ENCODE data around the gene ZBTB7A. TPM values are rescaled to one million over a fixed set of nuclear protein-coding genes. Genes with fewer than 3 reads are reported as not detected.

Gene ZBTB7A
- total and polyA plus RNA-seq, 8 donors: 7.1 to 49.5 (median 11.4) TPM

- peak; percentile 74 for ATAC-seq
Measured at GRCh38 chr19:4057931-4058692, 8.6 kb downstream of the ZBTB7A start.

GRCh38 chr19:4055209-4055552, 11.5 kb downstream of the ZBTB7A start:
- intact Hi-C loops (cut with DNase I): no loop called here
- no peak overlapping the region for H3K4me3 ChIP-seq
- H3K36me3 ChIP-seq: peaks cover 0 to 48% of the 10 kb centered on the region in 2 donors
- no peaks in the 10 kb centered on the region for H3K27me3 ChIP-seq
- no peak for TF ChIP-seq CTCF (IDR thresholded peaks at IDR 0.05)
- peaks cover 30 to 78% of the 10 kb centered on the region in 2 donors for H3K4me1 ChIP-seq
- no peak overlapping the region for H3K27ac ChIP-seq
- no peaks in the 10 kb centered on the region for H3K9me3 ChIP-seq
- no peak for DNase-seq
- ATAC-seq: no peak

More at GRCh38 chr19:4057931-4058692, 8.6 kb downstream of the ZBTB7A start:
- intact Hi-C loops (cut with DNase I): no loop called here
- Histone ChIP-seq H3K27ac (peak overlapping the region; percentile 90 to 94), H3K9me3 (no peaks in the 10 kb centered on the region), H3K36me3 (peaks cover 0 to 32% of the 10 kb centered on the region in 2 donors), H3K27me3 (no peaks in the 10 kb centered on the region), H3K4me1 (peaks cover 52 to 86% of the 10 kb centered on the region in 2 donors), H3K4me3 (peak overlapping the region in 1 of 2 donors; percentile 93)
- DNase-seq: peak in 3 of 4 donors; percentile 39 to 95 (median 90)
- no peak for TF ChIP-seq CTCF (IDR thresholded peaks at IDR 0.05)

GRCh38 chr19:4054441-4055208, 12.1 kb downstream of the ZBTB7A start:
- Histone ChIP-seq H3K27me3 (no peaks in the 10 kb centered on the region), H3K36me3 (peaks cover 0 to 54% of the 10 kb centered on the region in 2 donors), H3K4me3 (no peak overlapping the region), H3K4me1 (peaks cover 26 to 76% of the 10 kb centered on the region in 2 donors), H3K9me3 (no peaks in the 10 kb centered on the region), H3K27ac (no peak overlapping the region)
- DNase-seq (peak in 1 of 4 donors; percentile 80), ATAC-seq (no peak)
- no peak for TF ChIP-seq CTCF (IDR thresholded peaks at IDR 0.05)
- intact Hi-C loops (cut with DNase I): no loop called here

GRCh38 chr19:4053423-4054324, 13.0 kb downstream of the ZBTB7A start:
- intact Hi-C loops (cut with DNase I): no loop called here
- ATAC-seq (no peak), DNase-seq (peak in 1 of 4 donors; percentile 81)
- H3K9me3 ChIP-seq: no peaks in the 10 kb centered on the region
- no peak for TF ChIP-seq CTCF (IDR thresholded peaks at IDR 0.05)
- peaks cover 16 to 71% of the 10 kb centered on the region in 2 donors for H3K4me1 ChIP-seq
- H3K4me3 ChIP-seq: no peak overlapping the region
- no peak overlapping the region for H3K27ac ChIP-seq
- H3K36me3 ChIP-seq: peaks cover 0 to 61% of the 10 kb centered on the region in 2 donors
- no peaks in the 10 kb centered on the region for H3K27me3 ChIP-seq
